Activated naive CD8-positive, alpha-beta T cell treated with anti-CD3 and anti-CD28 coated beads, Interleukin-2, amount 50 U/mL, for 24 hours (primary cell): ENCODE data around the gene LETM1.

Experiments
- ATAC-seq: fragments of 150-1000 bp; cut with Tn5 transposase; one replicate; pipeline ENCODE4 v1.10.0; 2021
- DNase-seq: peaks from one replicate; pipeline ENCODE4 v3.0.0; 2021
- H3K27ac Mint-ChIP-seq: one replicate; pipeline ENCODE4 v1.8.0; 2021; ENCODE audit warnings: mild to moderate bottlenecking, mixed read lengths
- H3K27me3 Mint-ChIP-seq: one replicate; pipeline ENCODE4 v1.8.0; 2021; ENCODE audit warnings: mixed read lengths
- H3K36me3 Mint-ChIP-seq: one replicate; pipeline ENCODE4 v1.8.0; 2021; ENCODE audit warnings: low read depth, mixed read lengths
- H3K4me1 Mint-ChIP-seq: one replicate; pipeline ENCODE4 v1.8.0; 2021; ENCODE audit warnings: mixed read lengths
- H3K4me3 Mint-ChIP-seq: one replicate; pipeline ENCODE4 v1.8.0; 2021; ENCODE audit warnings: mild to moderate bottlenecking, moderate library complexity, mixed read lengths
- H3K9me3 Mint-ChIP-seq: one replicate; pipeline ENCODE4 v1.8.0; 2021; ENCODE audit warnings: mixed read lengths

Gene LETM1

GRCh38 chr4:1795299-1796195 lies 60.4 kb downstream of the LETM1 start:
- no peak for DNase-seq
- no peak for ATAC-seq
- Mint-ChIP-seq H3K4me3 (no peak overlapping the region), H3K9me3 (no peaks in the 10 kb centered on the region), H3K27ac (no peak overlapping the region), H3K36me3 (no peaks in the 10 kb centered on the region), H3K27me3 (peaks cover 17% of the 10 kb centered on the region), H3K4me1 (peaks cover 2% of the 10 kb centered on the region)

GRCh38 chr4:1794809-1795298 lies 61.1 kb downstream of the LETM1 start:
- peaks cover 17% of the 10 kb centered on the region for H3K27me3 Mint-ChIP-seq
- no peak overlapping the region for H3K27ac Mint-ChIP-seq
- H3K36me3 Mint-ChIP-seq, result no peaks in the 10 kb centered on the region
- ATAC-seq, result no peak
- peaks cover 2% of the 10 kb centered on the region for H3K4me1 Mint-ChIP-seq
- no peak overlapping the region for H3K4me3 Mint-ChIP-seq
- DNase-seq, result no peak
- H3K9me3 Mint-ChIP-seq, result no peaks in the 10 kb centered on the region

GRCh38 chr4:1793940-1794808 lies 61.8 kb downstream of the LETM1 start:
- peaks cover 2% of the 10 kb centered on the region for H3K4me1 Mint-ChIP-seq
- DNase-seq (no peak), ATAC-seq (no peak)
- peaks cover 17% of the 10 kb centered on the region for H3K27me3 Mint-ChIP-seq
- no peak overlapping the region for H3K27ac Mint-ChIP-seq
- no peak overlapping the region for H3K4me3 Mint-ChIP-seq
- H3K9me3 Mint-ChIP-seq, result no peaks in the 10 kb centered on the region
- no peaks in the 10 kb centered on the region for H3K36me3 Mint-ChIP-seq

- no peak overlapping the region for H3K27ac Mint-ChIP-seq
- H3K4me3 Mint-ChIP-seq, result no peak overlapping the region
- DNase-seq, result peak; percentile 35
- peak; percentile 27 for ATAC-seq
- H3K27me3 Mint-ChIP-seq, result peaks cover 17% of the 10 kb centered on the region
- no peaks in the 10 kb centered on the region for H3K9me3 Mint-ChIP-seq
- peaks cover 2% of the 10 kb centered on the region for H3K4me1 Mint-ChIP-seq
- H3K36me3 Mint-ChIP-seq, result no peaks in the 10 kb centered on the region
Measured at GRCh38 chr4:1793496-1793840, 62.5 kb downstream of the LETM1 start.

- H3K4me1 Mint-ChIP-seq, result peaks cover 2% of the 10 kb centered on the region
- H3K9me3 Mint-ChIP-seq, result no peaks in the 10 kb centered on the region
- ATAC-seq (peak; percentile 60), DNase-seq (peak; percentile 45)
- H3K4me3 Mint-ChIP-seq, result no peak within 1 kb of the TSS
- no peaks in the 10 kb centered on the region for H3K36me3 Mint-ChIP-seq
- H3K27me3 Mint-ChIP-seq, result peaks cover 17% of the 10 kb centered on the region
- no peak within 1 kb of the TSS for H3K27ac Mint-ChIP-seq
Measured at GRCh38 chr4:1792832-1793495, 63.0 kb downstream of the LETM1 start, which contains the start of gene FGFR3. TSS of gene FGFR3 (plus strand) at chr4:1793293. CDS start at chr4:1793935, 642 bp downstream.

- Mint-ChIP-seq H3K27me3 (peaks cover 17% of the 10 kb centered on the region), H3K27ac (no peak overlapping the region), H3K4me3 (no peak overlapping the region), H3K36me3 (no peaks in the 10 kb centered on the region), H3K4me1 (peaks cover 2% of the 10 kb centered on the region), H3K9me3 (no peaks in the 10 kb centered on the region)
- no peak for ATAC-seq
- no peak for DNase-seq
Measured at GRCh38 chr4:1792158-1792831, 63.7 kb downstream of the LETM1 start.

- H3K4me3 Mint-ChIP-seq, result no peak overlapping the region
- no peaks in the 10 kb centered on the region for H3K4me1 Mint-ChIP-seq
- DNase-seq (no peak), ATAC-seq (no peak)
- H3K9me3 Mint-ChIP-seq, result no peaks in the 10 kb centered on the region
- peaks cover 8% of the 10 kb centered on the region for H3K27me3 Mint-ChIP-seq
- no peaks in the 10 kb centered on the region for H3K36me3 Mint-ChIP-seq
- no peak overlapping the region for H3K27ac Mint-ChIP-seq
Measured at GRCh38 chr4:1790005-1790404, 66.0 kb downstream of the LETM1 start.

- no peak overlapping the region for H3K4me3 Mint-ChIP-seq
- no peak for ATAC-seq
- no peaks in the 10 kb centered on the region for H3K9me3 Mint-ChIP-seq
Measured at GRCh38 chr4:1789552-1789951, 66.4 kb downstream of the LETM1 start.

GRCh38 chr4:1788254-1788973 lies 67.5 kb downstream of the LETM1 start:
- DNase-seq, result no peak
- H3K27me3 Mint-ChIP-seq, result peaks cover 6% of the 10 kb centered on the region
- H3K27ac Mint-ChIP-seq, result no peak overlapping the region
- no peaks in the 10 kb centered on the region for H3K36me3 Mint-ChIP-seq
- no peak for ATAC-seq
- H3K4me3 Mint-ChIP-seq, result no peak overlapping the region
- no peaks in the 10 kb centered on the region for H3K9me3 Mint-ChIP-seq
- H3K4me1 Mint-ChIP-seq, result no peaks in the 10 kb centered on the region

More at GRCh38 chr4:1789552-1789951, 66.4 kb downstream of the LETM1 start:
- Mint-ChIP-seq H3K4me1 (no peaks in the 10 kb centered on the region), H3K36me3 (no peaks in the 10 kb centered on the region), H3K27me3 (peaks cover 8% of the 10 kb centered on the region), H3K27ac (no peak overlapping the region)
- DNase-seq, result no peak

GRCh38 chr4:1787411-1788077 lies 68.4 kb downstream of the LETM1 start:
- H3K9me3 Mint-ChIP-seq, result no peaks in the 10 kb centered on the region
- H3K27ac Mint-ChIP-seq, result no peak overlapping the region
- ATAC-seq (no peak), DNase-seq (no peak)
- no peaks in the 10 kb centered on the region for H3K36me3 Mint-ChIP-seq
- no peak overlapping the region for H3K4me3 Mint-ChIP-seq
- no peaks in the 10 kb centered on the region for H3K4me1 Mint-ChIP-seq
- H3K27me3 Mint-ChIP-seq, result peaks cover 6% of the 10 kb centered on the region

- Mint-ChIP-seq H3K27ac (no peak overlapping the region), H3K4me1 (no peaks in the 10 kb centered on the region), H3K27me3 (peaks cover 3% of the 10 kb centered on the region), H3K4me3 (no peak overlapping the region), H3K36me3 (no peaks in the 10 kb centered on the region), H3K9me3 (no peaks in the 10 kb centered on the region)
- no peak for DNase-seq
- ATAC-seq, result no peak
Measured at GRCh38 chr4:1786544-1787362, 69.2 kb downstream of the LETM1 start.

- Mint-ChIP-seq H3K36me3 (no peaks in the 10 kb centered on the region), H3K4me1 (no peaks in the 10 kb centered on the region), H3K4me3 (no peak overlapping the region), H3K27ac (no peak overlapping the region), H3K9me3 (no peaks in the 10 kb centered on the region), H3K27me3 (no peaks in the 10 kb centered on the region)
- no peak for ATAC-seq
- no peak for DNase-seq
Measured at GRCh38 chr4:1785592-1785991, 70.4 kb downstream of the LETM1 start.
